NCI-H2107 (cell line): ENCODE results near the gene NAALAD2.
"Not testable (repeated sequence)": the region's sequence is repeated elsewhere in the genome, so short reads cannot be mapped to it uniquely, and the experiment has no call there.

ENCODE experiments used
- DNase-seq: peaks from one replicate; lab custom pipeline; 2025; lab: John Stamatoyannopoulos, UW

The NAALAD2 gene

DNA sequence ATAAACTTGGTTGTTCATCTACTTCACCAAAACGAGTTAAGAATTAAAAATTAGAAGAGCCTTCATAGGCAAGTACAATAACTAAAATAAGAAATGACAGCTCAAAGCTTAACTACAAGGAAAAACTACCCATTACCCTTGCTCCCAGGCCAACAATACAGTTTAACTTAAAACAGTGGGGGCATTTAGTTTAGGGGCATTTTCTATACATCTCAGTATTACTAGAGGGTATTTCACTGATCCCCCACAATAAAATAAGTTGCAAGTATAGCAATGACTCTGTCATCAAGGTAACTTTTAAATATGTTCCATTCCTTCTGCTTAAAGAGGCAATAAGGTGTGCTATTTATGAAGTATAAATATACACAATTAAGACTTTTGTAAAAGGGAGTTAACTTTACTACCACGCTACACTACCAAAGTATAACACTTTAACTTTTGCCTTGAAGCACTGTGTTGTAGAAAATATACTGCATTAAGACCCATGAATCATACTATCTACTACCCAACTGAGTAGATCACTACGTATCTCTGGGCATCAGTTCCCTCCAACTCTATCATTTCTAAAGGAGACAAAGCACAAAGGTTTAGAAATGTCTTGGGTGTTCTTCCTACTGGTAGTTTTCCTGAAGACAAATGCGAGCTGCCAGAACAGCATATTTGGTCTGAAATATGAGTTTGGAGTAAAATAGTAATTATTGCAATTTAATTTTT lies 58.6 kb downstream of the NAALAD2 start:
- no peak for DNase-seq

DNA sequence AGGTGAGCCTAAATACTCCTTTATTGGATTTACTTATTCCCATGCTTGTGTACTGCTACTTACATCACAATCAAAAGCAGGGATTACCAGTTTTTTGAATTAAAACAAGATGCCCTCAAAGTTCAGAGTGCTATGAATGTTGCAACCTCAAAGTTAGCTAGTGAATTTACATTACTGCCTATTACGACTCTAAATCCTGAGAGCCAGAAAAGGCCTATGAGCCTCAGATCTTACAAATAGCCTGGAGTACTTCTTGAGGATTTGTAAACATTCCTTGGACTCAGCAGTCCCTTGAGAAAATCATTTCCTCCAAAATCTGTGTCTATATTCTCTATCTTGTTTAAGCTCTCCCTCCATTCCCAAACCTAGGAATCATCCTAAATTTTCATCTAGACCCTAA lies 62.9 kb downstream of the NAALAD2 start:
- DNase-seq, result no peak

DNA sequence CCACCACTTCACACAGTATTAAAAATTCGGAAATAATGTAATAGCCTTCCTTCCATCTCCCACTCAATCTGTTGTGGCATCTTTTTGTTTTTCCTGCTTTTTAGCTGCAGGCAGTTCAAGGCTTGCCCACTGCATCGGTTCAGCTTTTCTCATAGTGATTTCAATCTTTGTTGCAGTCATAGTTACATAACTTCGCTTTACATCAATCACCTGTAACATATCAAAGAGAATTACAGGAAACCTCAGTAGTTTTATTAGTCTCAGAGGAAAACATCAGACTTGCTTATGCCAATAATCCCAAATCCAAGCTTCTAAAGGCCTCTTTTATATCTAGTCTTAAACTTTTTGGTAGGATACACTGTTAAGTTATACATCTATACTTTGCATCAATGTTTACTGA lies 67.9 kb downstream of the NAALAD2 start:
- DNase-seq, result no peak

DNA sequence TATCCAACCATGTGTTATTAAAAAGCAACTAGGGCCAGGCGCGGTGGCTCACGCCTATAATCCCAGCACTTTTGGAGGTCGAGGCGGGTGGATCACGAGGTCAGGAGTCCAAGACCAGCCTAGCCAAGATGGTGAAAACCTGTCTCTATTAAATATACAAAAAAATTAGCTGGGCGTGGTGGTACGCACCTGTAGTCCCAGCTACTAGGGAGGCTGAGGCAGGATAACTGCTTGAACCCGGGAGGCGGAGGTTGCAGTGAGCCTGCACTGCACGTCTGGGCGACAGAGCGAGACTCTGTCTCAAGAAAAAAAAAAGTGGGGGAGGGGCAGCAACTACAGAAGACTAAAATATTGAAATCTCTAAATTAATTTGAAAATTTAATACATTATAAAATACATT lies 69.9 kb downstream of the NAALAD2 start:
- DNase-seq, result no peak

DNA sequence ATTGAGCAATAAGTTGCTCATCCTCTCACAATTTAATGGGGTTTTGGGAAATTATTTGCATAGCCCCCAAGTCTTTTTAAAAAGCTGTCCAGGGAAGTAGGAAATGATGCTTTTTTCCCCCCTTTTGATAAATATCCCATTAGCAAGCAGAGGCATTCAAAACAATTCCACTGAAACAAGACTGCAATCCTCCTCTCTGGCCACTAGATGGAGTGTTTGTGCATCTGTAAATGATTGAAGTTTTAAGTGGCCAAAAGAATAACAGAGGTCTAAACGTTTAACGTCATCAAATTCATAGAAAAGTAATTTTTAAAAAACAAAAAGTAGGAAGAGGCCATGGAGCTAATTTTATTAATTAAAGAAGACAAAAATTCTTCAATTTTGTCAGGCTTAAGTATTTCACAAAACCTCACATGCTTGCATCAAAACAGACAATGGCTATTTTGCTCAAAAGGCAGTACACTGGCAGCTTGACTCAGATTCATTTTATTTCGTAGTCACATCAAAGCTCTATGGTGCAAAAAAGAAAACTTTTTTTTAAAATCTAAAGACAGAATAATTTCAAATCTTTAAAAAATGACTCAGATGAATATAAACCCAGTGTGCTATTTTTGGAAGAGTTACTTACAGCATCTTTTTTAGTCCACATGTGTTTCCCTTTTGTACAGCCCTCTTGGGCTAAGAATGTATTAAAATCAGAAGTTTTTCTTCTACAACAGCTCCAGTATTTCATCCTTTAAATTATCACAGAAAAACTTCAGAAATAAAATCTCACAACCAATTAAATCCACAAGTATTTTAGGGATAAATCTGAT lies 70.6 kb downstream of the NAALAD2 start:
- DNase-seq, result peak; percentile 2

DNA sequence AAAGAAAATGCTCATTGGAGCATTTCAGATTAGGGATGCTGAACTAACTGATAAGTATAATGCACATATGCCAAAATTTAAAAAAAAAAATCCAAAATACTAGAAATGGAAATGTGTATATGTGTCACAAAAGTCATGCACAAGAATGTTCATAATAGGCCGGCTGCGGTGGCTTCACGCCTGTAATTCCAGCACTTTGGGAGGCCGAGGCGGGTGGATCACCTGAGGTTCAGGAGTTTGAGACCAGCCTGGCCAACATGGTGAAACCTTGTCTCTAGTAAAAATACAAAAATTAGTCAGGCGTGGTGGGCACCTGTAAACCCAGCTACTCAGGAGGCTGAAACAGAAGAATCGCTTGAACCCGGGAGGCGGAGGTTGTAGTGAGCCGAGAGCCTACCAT lies 73.5 kb downstream of the NAALAD2 start:
- not testable (repeated sequence) for DNase-seq

DNA sequence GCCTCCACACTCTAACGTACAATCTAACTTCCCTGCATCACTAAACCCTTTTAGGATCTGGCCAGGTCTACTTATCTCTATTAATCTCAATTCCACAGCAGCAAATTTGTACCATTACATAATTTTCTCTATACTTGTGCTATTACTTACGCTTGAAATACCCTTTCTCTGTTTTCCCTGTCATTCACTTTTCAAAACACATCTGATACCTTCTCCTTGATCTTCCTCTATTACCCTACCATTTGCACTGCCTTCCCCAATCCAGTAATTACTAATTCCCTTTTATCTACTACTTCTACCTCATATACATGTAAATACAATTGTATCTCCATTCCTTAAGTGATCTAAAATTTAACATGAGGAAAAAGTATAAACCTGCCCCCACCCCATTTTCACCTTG lies 74.4 kb downstream of the NAALAD2 start:
- no peak for DNase-seq

DNA sequence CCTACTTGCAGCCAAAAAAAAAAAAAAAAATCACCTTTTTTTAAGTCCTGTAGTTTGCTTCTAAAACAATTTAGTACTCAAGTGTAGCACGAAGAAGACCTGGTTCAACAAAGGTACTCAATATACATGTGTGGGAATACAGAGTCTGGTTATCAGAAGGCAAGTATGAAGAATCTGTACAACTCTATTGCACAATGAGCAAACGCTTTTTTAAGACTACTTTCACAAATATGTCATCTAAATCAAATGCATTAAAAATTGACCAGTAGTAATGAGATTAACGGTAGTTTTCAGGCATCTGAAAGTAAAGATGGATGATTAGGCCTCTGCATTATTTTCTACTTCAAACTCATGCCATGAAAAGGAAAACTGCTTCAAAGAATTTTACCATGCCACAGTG lies 78.9 kb downstream of the NAALAD2 start:
- DNase-seq, result no peak

DNA sequence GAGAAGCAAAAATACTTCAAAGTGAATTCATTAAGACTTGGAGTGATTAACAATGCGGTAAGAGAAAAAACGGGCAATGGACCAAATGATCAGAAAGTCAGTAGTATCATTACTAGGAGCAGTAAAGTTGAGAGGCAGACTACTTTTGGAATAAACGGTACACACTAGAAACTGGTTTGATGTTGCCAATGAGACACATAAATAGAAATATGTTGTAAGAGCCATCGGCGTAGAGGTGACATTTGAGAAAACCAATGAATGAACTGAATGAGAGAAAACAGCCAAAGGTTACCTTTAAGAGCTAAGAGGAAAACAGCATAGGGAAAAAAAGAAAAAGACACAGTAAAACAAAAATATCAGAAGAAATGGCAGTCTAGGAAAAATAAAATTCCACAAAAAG lies 82.1 kb downstream of the NAALAD2 start:
- no peak for DNase-seq

DNA sequence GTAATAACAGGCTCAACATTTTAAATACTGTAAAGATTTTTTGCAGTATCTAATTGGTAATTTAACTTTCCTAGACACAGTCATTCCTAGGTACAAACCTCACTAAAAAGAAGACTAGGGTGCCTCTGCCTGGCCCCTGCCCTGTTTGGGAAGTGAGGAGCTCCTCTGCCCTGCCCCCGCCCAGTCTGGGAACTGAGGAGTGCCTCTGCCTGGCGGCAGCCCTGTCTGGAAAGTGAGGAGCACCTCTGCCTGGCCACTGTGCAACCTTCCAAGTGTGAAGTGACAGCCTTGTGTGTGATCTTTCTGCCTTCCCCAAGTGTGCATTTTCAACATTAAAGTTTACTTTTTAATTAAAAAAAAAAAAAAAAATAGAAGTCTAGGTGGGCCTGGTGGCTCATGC lies 84.1 kb downstream of the NAALAD2 start:
- no peak for DNase-seq

DNA sequence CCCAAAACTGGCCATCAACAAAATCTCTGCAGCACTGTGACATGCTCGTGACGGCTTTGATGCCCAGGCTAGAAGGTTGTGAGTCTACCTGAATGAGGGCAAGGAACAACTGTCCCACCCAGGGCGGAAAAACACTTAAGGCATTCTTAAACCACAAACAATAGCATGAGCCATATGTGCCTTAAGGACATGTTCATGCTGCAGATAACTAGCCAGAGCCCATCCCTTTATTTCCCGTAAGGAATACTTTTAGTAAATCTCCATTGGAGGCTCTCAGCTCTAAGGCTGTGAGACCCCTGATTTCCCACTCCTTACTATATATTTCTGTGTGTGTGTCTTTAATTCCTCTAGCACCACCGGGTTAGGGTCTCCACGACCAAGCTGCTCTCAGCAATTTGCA lies 85.0 kb downstream of the NAALAD2 start:
- DNase-seq, result no peak

DNA sequence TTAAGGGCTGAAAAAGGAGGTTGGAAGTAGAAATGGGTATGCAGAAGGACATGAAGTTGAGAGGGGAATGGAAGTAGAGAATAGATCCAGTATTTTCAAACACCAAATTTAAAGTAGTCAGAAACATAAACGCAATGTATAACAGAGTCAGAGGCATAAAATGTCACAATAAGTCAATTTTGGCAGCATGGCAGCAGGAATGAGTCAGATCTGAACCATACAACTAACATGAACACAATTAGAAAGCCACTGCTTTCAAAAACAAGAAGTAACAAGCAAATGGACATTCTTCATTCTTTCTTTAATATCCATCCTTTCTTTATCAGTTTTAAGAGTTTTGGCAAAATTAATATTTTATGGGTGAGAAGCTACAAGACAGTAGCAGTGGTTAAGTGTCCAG lies 85.9 kb downstream of the NAALAD2 start:
- no peak for DNase-seq

DNA sequence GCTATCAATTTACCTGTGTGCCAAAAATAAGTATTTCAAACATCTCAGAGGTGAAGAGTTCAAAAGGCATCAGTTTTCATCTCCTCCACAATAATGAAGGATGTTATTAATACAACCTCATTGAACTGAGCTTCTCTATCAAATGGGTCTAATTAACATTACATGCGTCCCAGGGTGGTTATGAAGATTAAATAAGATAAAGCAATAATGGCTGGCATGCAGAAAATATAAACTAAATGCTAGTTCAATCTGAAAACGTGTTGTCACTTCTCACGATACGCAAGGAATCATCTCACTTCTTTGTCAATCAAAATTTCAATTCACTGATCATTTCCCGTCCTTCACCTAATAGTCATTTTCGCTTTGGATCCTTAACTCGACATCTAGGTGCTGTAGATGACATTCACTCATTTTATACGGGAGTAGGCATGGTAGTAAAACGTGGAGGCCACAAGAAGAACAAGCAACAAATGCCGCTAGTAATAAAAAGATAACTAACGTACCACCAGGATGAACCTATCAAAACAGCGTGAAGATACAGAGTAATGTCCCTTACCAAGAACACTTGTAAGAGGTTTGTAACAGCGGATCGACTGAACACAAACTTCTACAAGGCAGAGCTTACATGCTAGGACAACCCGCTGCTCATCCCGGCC lies 87.5 kb downstream of the NAALAD2 start:
- no peak for DNase-seq

DNA sequence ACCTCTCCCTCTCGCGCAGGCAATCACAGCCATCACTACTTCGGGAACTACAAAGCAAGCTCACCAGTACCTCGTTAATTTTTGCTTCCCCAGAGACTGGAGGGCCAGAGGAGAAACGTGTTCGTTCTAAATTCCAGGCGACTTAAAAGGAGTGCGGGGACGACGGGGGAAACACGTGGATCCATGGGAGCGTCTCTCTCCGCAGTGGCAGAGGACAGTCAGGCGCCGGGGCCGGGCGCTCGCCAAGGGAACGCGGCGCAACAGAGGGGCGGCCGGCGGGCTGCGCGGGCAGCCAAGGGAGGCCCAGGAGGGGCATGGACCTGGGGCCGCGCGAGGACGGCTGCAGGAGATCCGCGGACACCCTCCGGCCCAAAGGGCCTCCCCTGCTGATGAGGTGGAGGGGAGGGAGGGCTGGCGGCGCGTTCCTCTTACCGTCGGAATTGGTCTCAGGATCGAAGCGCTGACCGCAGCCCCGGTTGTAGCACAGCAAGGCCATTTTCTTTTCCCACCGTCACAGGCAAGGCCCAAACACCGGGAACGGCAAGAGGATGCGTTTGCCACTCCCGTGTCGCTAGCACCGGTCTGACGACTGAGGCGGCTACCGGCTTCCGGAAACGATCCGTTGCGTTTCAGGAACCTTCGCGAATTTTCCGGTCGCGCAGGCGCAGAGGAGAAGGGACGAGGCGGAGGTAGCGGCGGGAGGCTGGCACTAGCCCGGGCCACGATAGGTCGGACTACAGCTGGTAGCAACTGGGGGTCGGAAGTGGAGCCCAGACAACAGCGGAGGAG lies 88.2 kb downstream of the NAALAD2 start, which contains the start of gene CHORDC1:
CHORDC1 (minus strand) TSS at position 591 of the 789 bp plus-strand sequence; CDS start at position 496, 95 bp downstream.
- DNase-seq, result peak; percentile 69

DNA sequence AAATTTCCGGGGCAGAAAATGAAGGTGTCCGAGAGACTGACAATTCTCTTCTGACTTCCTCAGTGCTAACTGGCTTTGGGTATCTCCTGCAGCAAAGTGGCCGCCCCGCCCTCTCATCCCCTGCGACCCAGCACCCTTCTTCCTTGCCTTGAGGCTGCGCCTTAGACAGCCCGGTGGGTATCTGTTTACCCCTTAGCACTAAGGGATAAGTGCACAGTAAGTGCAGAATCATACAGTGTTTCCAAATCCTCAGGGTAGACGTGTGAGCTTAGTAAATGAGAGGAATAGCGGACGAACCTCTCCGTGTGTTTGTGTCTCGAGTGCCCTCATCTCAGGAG lies 88.8 kb downstream of the NAALAD2 start:
- DNase-seq, result no peak

DNA sequence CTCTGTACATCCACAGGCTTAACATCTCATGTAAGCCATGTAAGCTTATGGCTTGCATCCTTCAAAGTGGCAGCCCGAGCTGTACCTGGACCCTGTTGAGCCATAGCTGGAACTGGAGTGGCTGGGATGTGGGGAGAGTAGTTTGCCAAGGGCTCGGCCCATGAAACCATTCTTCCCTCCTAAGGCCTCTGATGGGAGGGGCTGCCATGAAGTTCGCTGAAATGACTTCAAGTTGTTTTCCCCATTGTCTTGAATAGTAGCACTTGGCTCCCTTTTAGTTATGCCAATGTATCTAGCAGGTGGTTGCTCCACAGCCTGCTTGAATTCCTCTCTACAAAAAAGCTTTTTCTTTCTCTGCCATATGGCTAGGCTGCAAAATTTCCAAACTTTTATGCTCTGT lies 93.6 kb downstream of the NAALAD2 start:
- no peak for DNase-seq

DNA sequence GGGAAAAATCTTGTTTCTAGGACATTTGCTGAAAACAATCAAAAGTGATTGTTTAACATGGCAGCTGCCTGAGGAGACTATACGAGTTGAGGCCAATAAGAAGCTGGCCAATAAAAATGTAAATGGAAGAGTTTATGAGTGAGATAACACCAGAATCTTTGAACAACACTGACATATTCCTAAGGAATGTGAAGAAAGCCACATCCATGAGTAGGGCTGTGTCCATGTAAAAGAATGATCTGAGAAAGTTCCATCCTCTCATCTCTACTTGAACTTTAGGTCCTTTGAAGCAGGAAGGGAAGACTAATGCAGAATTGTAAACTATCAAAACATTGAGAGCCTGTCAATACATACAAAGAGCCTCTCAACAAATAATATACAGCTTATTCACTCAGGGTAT lies 95.3 kb downstream of the NAALAD2 start:
- no peak for DNase-seq

DNA sequence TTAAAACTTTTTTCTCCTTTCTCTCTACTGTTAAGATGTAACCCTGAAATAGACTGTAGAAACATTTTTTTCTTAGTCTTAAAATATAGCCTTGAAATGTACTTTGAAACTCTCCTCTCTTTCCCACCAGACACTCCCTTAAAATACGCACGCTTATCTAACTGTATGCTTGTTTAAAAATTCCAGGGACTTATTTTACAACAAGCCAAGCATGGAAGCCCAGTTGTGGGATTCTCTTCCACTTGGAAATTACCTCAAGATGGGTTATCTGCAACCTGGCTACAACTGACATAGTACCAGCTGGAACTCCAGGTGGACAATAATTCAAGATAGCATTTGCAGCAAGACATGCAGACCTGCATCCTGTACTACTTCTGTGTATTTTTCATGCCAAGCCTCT lies 100.5 kb downstream of the NAALAD2 start:
- no peak for DNase-seq

DNA sequence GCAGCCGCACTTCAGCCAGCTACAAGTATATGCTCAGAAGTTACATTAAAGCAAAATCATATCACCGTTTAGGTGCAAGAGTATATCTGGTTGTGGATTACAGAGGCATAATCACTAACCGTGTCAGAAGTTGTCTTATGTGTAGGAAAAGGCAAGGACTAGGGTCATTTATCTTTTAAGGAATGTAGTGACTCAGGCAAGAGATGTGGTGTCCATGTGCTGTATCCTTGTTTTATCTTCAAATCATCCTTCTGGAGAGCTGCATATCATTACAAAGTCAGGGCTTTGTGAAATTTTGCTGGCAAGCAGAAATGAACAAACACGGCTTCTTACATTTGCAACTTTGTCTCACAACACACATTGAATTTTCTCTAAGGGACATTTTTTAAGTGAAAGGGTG lies 101.1 kb downstream of the NAALAD2 start:
- no peak for DNase-seq

DNA sequence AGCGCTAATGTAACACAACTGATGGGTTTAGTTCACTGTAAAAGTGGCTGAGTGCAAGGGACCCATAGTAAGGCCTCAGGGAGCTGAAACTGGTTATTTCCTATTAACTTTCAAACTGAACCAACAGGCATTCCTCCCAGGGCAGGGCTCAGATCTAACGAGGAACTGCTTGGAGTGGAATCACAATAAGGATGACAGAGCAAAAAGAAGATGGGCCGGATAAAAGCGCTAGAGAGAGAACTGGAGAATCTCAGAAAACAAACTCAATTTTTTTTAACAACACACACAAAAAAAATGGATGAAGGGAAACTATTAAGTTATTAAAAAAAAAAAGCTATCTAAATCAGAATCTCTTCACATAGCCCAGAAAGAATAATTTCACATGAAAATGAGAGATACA lies 102.5 kb downstream of the NAALAD2 start:
- no peak for DNase-seq

DNA sequence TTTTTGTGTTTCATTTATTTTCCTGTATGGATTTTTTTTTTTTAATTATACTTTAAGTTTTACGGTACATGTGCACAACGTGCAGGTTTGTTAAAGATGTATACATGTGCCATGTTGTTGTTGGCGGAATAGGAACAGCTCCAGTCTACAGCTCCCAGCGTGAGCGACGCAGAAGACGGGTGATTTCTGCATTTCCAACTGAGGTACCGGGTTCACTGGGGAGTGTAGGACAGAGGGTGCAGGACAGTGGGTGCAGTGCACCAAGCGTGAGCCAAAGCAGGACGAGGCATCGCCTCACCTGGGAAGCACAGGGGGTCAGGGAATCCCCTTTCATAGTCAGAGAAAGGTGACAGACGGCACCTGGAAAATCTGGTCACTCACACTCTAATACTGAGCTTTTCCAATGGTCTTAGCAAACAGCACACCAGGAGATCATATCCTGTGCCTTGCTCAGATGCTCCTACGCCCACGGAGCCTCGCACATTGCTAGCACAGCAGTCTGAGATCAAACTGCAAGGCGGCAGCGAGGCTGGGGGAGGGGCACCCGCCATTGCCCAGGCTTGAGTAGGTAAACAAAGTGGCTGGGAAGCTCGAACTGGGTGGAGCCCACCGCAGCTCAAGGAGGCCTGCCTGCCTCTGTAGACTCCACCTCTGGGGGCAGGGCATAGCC lies 105.6 kb downstream of the NAALAD2 start:
- DNase-seq, result not testable (repeated sequence)

DNA sequence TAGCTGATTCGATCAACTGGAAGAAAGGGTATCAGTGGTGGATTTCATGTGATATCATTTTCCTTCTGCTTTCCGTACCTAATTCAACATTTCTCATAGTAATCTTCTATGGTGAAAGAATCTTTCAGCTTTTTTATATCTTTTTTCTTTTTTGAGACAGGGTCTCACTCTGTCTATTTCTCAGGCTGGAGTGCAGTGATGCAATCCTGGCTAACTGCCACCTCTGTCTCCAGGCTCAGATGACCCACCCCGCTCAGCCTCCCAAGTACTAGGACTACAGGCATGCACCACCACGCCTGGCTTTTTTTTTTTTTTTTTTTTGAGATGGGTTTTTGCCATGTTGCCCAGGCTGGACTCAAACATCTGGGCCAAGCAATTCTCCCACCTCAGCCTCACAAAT lies 107.0 kb downstream of the NAALAD2 start:
- no peak for DNase-seq
